ENCODE data around the gene SEPTIN7.

SEPTIN7 gene

DNA sequence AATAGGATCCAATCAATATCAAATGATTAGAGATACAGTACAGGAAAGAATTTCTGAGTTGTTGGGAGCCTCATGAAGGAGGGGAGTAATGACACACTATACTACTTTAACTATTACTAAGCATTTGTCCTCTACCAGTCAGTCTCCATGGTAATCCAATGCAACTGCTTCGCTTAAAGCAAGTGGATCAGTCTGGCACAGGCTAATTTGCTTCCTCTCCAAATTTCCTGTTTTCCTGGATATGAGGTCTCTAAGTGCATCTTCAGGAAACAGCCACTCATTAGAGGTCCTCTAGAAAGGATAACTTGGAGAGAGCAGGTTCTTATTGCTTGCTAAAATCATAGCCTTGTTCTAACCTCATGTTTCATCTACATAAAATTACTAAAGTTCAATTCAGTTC lies 8.4 kb upstream of the SEPTIN7 start:
- no peak for DNase-seq (ENCODE audit: low read depth)

DNA sequence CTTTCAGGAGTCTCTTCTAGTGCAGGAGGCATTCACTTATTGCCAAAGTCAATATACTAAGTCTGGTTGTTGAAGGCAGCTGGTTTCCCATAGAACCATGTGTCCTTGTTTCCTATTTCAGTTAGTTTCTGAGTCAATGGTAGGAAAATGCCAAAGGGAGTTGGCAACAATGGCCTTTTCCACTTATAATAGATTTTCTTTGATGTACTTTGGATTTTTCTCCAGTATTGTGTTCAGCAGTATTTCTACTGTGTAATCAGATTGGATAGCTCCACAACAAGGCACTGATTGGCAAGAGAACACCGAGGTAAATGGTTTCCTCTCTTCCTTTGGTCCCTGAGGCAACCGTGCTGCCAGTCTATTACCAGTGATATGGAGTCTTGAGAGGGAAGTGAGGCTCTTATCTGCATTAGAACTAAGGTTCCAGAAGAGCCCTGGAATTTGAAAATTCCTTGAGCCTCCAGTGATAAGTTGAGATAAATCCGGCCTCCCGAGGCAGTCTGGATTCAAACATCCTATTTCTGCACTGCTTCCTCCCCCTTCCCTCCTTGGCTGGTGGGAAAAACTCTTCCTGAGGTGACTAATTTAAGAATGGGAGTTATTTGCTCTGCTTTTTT lies 7.9 kb upstream of the SEPTIN7 start:
- DNase-seq (ENCODE audit: low read depth), result no peak

GRCh38 chr7:35797311-35797710 lies 3.5 kb upstream of the SEPTIN7 start:
- no peak for DNase-seq (ENCODE audit: low read depth)

GRCh38 chr7:35799846-35800717 lies 775 bp upstream of the SEPTIN7 start:
- peak; percentile 75 for DNase-seq (ENCODE audit: low read depth)

- peak; percentile 71 for DNase-seq (ENCODE audit: low read depth)
Observed at GRCh38 chr7:35801392-35802101, 690 bp downstream of the SEPTIN7 start.

GRCh38 chr7:35802102-35802466 lies 1.2 kb downstream of the SEPTIN7 start:
- no peak for DNase-seq (ENCODE audit: low read depth)

DNA sequence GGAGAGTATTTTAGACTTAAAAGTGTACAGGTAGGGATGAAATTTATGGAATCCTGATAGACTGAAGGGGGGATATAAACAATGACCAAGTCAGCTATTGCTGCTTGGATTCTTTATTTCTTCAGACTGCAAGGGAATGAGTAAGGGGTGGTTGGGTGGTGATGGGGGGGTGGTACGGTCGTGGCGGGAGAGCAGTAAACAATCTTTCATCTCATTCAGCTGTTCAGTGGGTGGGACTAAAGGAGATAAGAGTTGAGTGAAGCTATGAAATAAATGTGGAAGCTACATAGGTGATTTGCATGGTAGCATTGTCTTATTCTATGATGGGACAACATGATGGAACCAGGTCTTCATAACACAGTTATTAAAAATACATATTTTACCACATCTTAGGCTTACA lies 1.8 kb downstream of the SEPTIN7 start:
- DNase-seq (ENCODE audit: low read depth), result no peak

DNA sequence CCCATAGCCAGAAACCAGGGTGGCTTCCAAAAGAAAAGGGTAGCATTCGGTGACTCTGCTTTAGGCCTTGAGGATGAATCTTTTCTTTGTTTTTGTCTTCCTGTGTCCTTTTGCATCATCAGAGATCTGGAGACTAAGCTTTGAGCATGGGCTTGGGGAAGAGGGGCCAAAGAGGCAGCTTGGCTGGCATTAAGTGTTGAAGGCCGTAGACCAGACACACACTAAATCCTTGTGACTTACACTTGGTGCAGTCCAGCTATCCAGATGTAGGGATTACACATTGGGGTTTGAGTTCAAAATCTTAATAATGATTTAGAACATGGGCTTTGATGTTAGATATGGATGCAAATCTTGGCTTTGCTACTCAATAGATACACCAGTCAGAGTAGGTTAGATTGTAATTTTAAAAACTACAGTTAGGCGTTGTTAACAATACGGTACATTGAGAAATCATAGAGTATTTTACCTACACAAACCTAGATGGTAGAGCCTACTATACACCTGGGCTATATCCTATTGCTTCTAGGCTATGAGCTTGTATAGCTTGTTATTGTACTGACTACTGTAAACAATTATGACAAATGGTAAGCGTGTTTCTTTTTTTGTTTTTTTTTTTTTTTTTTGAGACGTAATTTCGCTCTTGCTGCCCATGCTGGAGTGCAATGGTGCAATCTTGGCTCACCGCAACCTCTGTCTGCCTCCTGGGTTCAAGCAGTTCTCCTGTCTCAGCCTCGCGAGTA lies 3.5 kb downstream of the SEPTIN7 start:
- DNase-seq (ENCODE audit: low read depth), result no peak

DNA sequence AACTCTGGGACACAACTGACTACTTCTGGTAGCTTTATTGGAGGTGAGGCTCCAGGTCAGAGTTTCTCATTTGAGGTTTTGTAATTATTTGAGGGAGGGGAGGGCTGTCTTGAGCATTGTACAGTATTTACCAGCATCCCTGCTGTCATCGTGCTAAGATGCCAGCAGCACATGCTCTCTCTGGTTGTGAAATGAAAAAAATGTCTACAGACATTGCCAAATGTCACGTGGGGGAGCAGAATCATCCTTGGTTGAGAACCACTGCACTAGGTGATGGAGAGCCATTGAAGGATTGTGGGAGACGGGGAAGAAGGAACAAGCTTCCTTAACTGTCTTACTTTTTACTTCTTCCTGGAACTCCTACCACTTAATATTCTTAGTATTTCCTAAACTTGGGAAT lies 5.0 kb downstream of the SEPTIN7 start:
- no peak for DNase-seq (ENCODE audit: low read depth)

GRCh38 chr7:35816514-35816913 lies 15.7 kb downstream of the SEPTIN7 start:
- DNase-seq (ENCODE audit: low read depth), result no peak

GRCh38 chr7:35817181-35817580 lies 16.3 kb downstream of the SEPTIN7 start:
- no peak for DNase-seq (ENCODE audit: low read depth)

- no peak for DNase-seq (ENCODE audit: low read depth)
Observed at GRCh38 chr7:35817930-35818329, 17.1 kb downstream of the SEPTIN7 start.

DNA sequence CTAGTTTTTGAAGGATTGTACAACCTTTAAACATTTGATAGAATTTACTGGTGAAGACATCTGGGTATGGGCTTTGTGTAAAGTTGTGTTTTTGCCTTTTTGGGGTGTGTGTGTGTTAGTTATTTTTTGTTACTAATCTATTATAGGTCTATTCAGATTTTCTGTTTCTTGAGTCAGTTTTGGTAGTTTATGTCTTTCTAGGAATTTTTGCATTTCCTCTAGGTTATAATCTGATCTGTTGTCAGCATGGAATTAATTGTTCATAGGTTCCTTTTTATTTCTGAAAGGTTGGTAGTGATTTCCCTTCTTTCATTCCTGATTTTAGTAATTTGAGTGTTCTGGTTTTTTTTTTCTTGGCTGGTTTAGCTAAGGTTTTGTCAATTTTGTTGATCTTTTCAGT lies 17.7 kb downstream of the SEPTIN7 start:
- DNase-seq (ENCODE audit: low read depth), result no peak

DNA sequence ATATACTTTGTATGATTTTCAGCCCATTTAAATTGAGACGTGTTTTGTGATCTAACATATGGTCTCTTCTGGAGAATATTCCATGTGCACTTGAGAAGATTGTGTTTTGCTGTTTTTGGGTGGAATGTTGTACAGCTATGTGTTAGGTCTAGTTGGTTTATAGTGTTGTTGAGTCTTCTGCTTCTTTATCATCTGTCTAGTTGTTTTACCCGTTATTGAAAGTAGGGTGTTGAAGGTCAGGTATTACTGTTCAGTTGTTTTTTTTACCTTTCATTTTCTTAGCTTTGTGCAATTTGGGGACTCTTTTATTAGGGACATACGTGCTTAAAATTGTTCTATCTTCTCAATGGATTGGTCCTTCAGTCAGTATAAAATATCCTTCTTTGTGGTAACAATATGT lies 18.5 kb downstream of the SEPTIN7 start:
- DNase-seq (ENCODE audit: low read depth), result no peak

DNA sequence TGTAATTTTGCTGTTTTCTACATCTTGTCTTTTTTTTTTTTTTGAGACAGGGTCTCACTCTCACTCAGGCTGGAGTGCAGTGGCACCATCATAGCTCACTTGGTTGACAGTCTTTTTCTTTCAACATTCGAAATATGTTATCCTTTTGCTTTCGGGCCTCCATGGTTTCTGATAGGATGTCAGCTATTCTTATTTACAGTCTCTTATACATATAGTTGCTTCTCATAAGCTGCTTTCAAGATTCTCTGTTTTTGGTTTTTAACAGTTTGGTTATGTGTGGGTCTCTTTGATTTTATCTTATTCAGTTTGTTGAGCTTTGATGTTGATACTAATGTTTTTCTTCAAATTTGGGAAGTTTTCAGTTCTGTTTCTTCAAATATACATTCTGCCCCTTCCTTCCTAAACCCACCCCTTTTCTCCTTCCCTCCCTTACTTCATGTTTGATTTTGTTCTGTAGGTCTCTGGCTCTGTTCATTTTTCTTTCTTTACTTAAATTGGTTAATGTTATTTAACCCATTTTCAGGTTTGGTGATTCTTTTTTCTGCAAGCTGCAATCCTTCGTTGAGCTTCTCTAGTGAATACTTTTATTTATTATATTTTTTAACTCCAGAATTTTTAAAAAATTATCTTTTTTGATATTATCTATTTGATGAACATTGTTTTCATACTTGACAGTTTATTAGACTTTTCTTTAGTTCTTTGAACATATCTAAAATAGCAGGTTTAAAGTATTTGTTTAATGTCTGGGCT lies 19.3 kb downstream of the SEPTIN7 start:
- no peak for DNase-seq (ENCODE audit: low read depth)

DNA sequence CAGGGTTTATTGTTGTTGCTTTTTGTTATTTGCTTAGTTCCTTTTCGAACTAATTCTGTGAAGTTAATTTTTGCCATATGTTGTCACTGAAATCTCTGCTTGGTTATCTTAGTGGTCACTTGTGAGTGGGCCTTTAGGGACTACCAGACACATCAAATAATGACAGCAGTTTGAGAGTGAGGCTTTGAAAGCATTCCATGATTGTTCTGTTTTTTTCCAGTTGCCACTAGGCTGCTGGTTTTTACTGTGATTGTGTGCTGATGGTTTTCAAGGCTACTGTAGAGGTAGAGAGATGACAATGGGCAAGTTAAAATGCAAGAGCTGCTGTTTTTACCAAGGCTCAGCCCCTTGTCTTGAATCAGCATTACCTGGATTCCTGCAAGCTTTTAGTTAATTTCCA lies 20.0 kb downstream of the SEPTIN7 start:
- no peak for DNase-seq (ENCODE audit: low read depth)

GRCh38 chr7:35823440-35823839 lies 22.6 kb downstream of the SEPTIN7 start:
- DNase-seq (ENCODE audit: low read depth), result no peak

DNA sequence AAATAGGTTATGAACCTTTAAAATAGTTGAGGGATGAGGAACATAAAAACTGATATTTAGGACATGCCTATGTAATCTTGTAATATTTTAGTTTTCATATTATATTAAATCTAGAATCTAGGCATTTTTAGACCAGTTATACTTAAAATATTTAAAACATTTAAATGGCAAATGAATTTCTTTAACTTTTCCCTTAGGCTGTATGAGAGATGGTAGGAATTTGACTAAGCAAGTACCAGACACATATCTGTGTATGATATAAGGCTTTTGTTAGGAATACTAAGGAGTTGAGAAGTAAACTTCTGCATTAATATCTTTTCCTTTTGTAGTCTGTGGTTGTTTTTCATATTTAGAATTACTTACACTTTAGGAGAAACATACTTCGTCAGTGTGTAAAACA lies 25.1 kb downstream of the SEPTIN7 start:
- no peak for DNase-seq (ENCODE audit: low read depth)

GRCh38 chr7:35826751-35827150 lies 25.9 kb downstream of the SEPTIN7 start:
- no peak for DNase-seq (ENCODE audit: low read depth)

GRCh38 chr7:35828817-35829216 lies 28.0 kb downstream of the SEPTIN7 start:
- DNase-seq (ENCODE audit: low read depth), result no peak

DNA sequence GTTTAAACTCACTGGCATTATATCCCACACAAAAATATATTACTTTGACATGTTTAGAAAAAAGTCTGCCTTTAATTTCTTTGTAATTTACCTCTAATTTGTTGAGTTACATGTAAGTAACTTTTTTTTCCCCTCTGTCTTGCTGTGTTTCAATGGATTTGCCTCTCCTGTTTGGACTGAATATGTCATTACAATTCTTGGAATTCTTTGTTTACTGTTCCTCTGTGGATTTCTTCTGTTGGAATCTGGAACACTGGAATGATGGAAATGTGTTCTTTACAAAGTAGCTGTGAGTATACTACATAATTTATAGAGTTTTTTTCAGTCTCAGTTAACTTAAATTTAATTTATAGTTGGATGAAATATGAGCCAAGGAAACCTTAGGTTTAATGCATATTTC lies 30.4 kb downstream of the SEPTIN7 start:
- DNase-seq (ENCODE audit: low read depth), result no peak

Measured in activated T-helper 9 cell treated with anti-CD3 and anti-CD28 coated beads, Interleukin-2, amount 50 U/mL, for 16 hours (primary cell).